Measurements from ENCODE around the gene TBC1D19. TPM values are rescaled to one million over a fixed set of nuclear protein-coding genes. Genes with fewer than 3 reads are reported as not detected.
"Not testable (repeated sequence)": the region's sequence is repeated elsewhere in the genome, so short reads cannot be mapped to it uniquely, and the experiment has no call there.

TBC1D19 gene
- total RNA-seq, 1 experiment from 2014 or later, result 2.2 TPM

DNA sequence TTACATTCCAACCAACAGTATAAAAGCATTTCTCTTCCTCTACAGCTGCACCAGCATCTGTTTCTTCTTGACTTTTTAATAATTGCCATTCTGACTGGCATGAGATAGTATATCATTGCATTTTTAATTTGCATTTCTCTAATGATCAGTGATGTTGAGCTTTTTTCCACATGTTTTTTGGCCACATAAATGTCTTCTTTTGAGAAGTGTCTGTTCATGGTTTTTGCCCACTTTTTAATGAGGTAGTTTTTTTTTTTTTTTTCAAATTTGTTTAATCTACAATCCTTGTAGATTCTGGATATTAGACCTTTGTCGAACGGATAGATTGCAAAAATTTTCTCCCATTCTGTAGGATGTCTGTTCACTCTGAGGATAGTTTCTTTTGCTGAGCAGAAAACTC, 39.5 kb upstream of the TBC1D19 start:
- Histone ChIP-seq H3K36me3 (ENCODE audit: control insufficient read depth, insufficient read depth, low read length) (no peaks in the 10 kb centered on the region), H3K27ac (ENCODE audit: low read length) (no peak overlapping the region), H3K27me3 (ENCODE audit: control insufficient read depth, insufficient read depth, low read length) (no peaks in the 10 kb centered on the region), H3K4me3 (ENCODE audit: low read depth in 2 of 2, low read length in 2 of 2) (no peak overlapping the region), H3K4me1 (ENCODE audit: control insufficient read depth, insufficient read depth, low read length) (no peaks in the 10 kb centered on the region), H3K9me3 (ENCODE audit: control insufficient read depth, insufficient read depth, low read depth, low read length) (no peaks in the 10 kb centered on the region)
- no TSS peak for BruUV-seq (replicated peaks)
- TF ChIP-seq TCF7L2 (IDR thresholded peaks at IDR 0.05; ENCODE audit: low read depth, low read length) (no peak), SIN3A (IDR thresholded peaks at IDR 0.05; ENCODE audit: borderline replicate concordance, insufficient read depth, low read depth, low read length) (no peak), POLR2AphosphoS5 (IDR thresholded peaks at IDR 0.05; ENCODE audit: low read depth, low read length) (no peak)
- TF ChIP-seq, protein P1, sequence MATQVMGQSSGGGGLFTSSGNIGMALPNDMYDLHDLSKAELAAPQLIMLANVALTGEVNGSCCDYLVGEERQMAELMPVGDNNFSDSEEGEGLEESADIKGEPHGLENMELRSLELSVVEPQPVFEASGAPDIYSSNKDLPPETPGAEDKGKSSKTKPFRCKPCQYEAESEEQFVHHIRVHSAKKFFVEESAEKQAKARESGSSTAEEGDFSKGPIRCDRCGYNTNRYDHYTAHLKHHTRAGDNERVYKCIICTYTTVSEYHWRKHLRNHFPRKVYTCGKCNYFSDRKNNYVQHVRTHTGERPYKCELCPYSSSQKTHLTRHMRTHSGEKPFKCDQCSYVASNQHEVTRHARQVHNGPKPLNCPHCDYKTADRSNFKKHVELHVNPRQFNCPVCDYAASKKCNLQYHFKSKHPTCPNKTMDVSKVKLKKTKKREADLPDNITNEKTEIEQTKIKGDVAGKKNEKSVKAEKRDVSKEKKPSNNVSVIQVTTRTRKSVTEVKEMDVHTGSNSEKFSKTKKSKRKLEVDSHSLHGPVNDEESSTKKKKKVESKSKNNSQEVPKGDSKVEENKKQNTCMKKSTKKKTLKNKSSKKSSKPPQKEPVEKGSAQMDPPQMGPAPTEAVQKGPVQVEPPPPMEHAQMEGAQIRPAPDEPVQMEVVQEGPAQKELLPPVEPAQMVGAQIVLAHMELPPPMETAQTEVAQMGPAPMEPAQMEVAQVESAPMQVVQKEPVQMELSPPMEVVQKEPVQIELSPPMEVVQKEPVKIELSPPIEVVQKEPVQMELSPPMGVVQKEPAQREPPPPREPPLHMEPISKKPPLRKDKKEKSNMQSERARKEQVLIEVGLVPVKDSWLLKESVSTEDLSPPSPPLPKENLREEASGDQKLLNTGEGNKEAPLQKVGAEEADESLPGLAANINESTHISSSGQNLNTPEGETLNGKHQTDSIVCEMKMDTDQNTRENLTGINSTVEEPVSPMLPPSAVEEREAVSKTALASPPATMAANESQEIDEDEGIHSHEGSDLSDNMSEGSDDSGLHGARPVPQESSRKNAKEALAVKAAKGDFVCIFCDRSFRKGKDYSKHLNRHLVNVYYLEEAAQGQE (IDR thresholded peaks at IDR 0.05; ENCODE audit: insufficient read depth in 1 of 2, low read depth in 2 of 2, low read length in 1 of 2), result no peak
- TF ChIP-seq, protein P2, sequence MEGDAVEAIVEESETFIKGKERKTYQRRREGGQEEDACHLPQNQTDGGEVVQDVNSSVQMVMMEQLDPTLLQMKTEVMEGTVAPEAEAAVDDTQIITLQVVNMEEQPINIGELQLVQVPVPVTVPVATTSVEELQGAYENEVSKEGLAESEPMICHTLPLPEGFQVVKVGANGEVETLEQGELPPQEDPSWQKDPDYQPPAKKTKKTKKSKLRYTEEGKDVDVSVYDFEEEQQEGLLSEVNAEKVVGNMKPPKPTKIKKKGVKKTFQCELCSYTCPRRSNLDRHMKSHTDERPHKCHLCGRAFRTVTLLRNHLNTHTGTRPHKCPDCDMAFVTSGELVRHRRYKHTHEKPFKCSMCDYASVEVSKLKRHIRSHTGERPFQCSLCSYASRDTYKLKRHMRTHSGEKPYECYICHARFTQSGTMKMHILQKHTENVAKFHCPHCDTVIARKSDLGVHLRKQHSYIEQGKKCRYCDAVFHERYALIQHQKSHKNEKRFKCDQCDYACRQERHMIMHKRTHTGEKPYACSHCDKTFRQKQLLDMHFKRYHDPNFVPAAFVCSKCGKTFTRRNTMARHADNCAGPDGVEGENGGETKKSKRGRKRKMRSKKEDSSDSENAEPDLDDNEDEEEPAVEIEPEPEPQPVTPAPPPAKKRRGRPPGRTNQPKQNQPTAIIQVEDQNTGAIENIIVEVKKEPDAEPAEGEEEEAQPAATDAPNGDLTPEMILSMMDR (IDR thresholded peaks at IDR 0.05), result no peak
- ChIA-PET CTCF (no interaction called here), POLR2A (no interaction called here)
- in situ Hi-C loops (cut with HindIII; ENCODE audit: low pct_unique_long_range_greater_than_20kb, low sequenced_read_pairs), result no loop called here
- ATAC-seq, result no peak
- DNase-seq (ENCODE audit: low read depth, low spot score), result no peak
- intact Hi-C loops (cut with micrococcal nuclease; ENCODE audit: unreplicated experiment), result no loop called here

DNA sequence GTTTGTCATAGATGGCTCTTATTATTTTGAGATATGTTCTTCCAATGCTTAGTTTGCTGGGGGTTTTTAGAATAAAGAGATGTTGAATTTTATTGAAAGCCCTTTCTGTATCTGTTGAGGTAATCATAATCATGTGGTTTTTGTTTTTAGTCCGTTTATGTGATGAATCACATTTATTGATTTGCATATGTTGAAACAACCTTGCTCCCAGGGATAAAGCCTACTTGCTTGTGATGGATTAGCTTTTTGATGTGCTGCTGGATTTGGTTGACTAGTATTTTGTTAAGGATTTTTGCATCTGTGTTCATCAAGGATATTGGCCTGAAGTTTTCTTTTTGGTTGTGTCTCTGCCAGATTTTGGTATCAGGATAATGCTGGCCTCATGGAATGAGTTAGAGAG, 35.5 kb upstream of the TBC1D19 start:
- intact Hi-C loops (cut with micrococcal nuclease; ENCODE audit: unreplicated experiment); H3K4me1 ChIP-seq (ENCODE audit: control insufficient read depth, insufficient read depth, low read length); BruUV-seq (replicated peaks); DNase-seq (ENCODE audit: low read depth, low spot score); CTCF ChIA-PET; in situ Hi-C loops (cut with HindIII; ENCODE audit: low pct_unique_long_range_greater_than_20kb, low sequenced_read_pairs); H3K9me3 ChIP-seq (ENCODE audit: control insufficient read depth, insufficient read depth, low read depth, low read length); POLR2A ChIA-PET; H3K4me3 ChIP-seq (ENCODE audit: low read depth in 2 of 2, low read length in 2 of 2); H3K27ac ChIP-seq (ENCODE audit: low read length); ATAC-seq; H3K27me3 ChIP-seq (ENCODE audit: control insufficient read depth, insufficient read depth, low read length); H3K36me3 ChIP-seq (ENCODE audit: control insufficient read depth, insufficient read depth, low read length): not testable (repeated sequence)

DNA sequence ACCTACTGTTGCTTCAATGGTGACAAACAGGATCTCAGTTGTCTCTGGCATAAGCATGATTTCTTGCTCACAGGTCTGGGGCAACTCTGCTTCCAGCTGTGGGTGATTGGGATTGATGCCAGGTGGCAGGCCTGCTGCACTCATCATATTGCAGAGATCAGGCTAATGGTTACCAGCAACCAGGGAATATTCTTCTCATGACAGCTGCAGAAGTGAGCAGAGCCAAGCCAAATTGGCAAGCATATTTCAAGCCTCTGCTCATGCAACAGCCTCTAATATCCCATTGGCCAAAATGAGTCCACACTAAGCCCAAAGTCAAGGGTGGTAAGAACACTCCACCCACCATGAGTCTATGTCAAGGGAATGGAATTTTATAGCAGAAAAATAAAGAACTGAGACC, 26.7 kb upstream of the TBC1D19 start:
- BruUV-seq (replicated peaks), result no TSS peak
- intact Hi-C loops (cut with micrococcal nuclease; ENCODE audit: unreplicated experiment), result no loop called here
- Histone ChIP-seq H3K9me3 (ENCODE audit: control insufficient read depth, insufficient read depth, low read depth, low read length) (no peaks in the 10 kb centered on the region), H3K4me1 (ENCODE audit: control insufficient read depth, insufficient read depth, low read length) (no peaks in the 10 kb centered on the region), H3K27me3 (ENCODE audit: control insufficient read depth, insufficient read depth, low read length) (no peaks in the 10 kb centered on the region), H3K27ac (ENCODE audit: low read length) (no peak overlapping the region), H3K36me3 (ENCODE audit: control insufficient read depth, insufficient read depth, low read length) (no peaks in the 10 kb centered on the region), H3K4me3 (ENCODE audit: low read depth in 2 of 2, low read length in 2 of 2) (no peak overlapping the region)
- no peak for DNase-seq (ENCODE audit: low read depth, low spot score)
- TF ChIP-seq SIN3A (IDR thresholded peaks at IDR 0.05; ENCODE audit: borderline replicate concordance, insufficient read depth, low read depth, low read length) (no peak), TCF7L2 (IDR thresholded peaks at IDR 0.05; ENCODE audit: low read depth, low read length) (no peak), POLR2AphosphoS5 (IDR thresholded peaks at IDR 0.05; ENCODE audit: low read depth, low read length) (no peak)
- TF ChIP-seq, protein P1 (IDR thresholded peaks at IDR 0.05; ENCODE audit: insufficient read depth in 1 of 2, low read depth in 2 of 2, low read length in 1 of 2), result no peak
- TF ChIP-seq, protein P2 (IDR thresholded peaks at IDR 0.05), result no peak
- ATAC-seq, result no peak
- ChIA-PET POLR2A (no interaction called here), CTCF (no interaction called here)
- in situ Hi-C loops (cut with HindIII; ENCODE audit: low pct_unique_long_range_greater_than_20kb, low sequenced_read_pairs), result no loop called here

Measured in Panc1 (cell line).